Tibial nerve (tissue), 4 donors: ENCODE data around the gene NUP214. TPM values are rescaled to one million over a fixed set of nuclear protein-coding genes. Genes with fewer than 3 reads are reported as not detected.

Experiments used
- DNase-seq, 2 donors: peaks; one replicate each; pipeline ENCODE4 v3.0.0-alpha.2; 2019; ENCODE audit warnings: low spot score in 2 of 2
- H3K27ac ChIP-seq, 4 donors: fragments of 200-600 bp; sonication (generic) in 3 of 4; one replicate each; pipeline ENCODE4 v1.5.1; 2017 to 2019; ENCODE audit warnings: mild to moderate bottlenecking in 1 of 4
- H3K27me3 ChIP-seq, 2 donors: fragments of 200-600 bp; sonication (generic) in 1 of 2; one replicate each; pipeline versions ENCODE4 v1.5.1 to v1.6.0; 2017 to 2019
- H3K36me3 ChIP-seq, 3 donors: fragments of 200-600 bp; sonication (generic); one replicate each; pipeline ENCODE4 v1.5.1; 2018 to 2019
- H3K4me1 ChIP-seq, 4 donors: fragments of 200-600 bp; sonication (generic) in 3 of 4; one replicate each; pipeline ENCODE4 v1.5.1; 2017 to 2019
- H3K4me3 ChIP-seq, 4 donors: fragments of 200-600 bp; sonication (generic) in 3 of 4; one replicate each; pipeline ENCODE4 v1.5.1; 2017 to 2019; ENCODE audit warnings: mild to moderate bottlenecking in 1 of 4, moderate library complexity in 1 of 4
- H3K9me3 ChIP-seq, 4 donors: fragments of 200-600 bp; sonication (generic) in 3 of 4; one replicate each; pipeline ENCODE4 v1.5.1; 2017 to 2019
- EP300 ChIP-seq, 2 donors: sonication (generic); formaldehyde crosslinking; IDR thresholded peaks; one replicate each; pipeline ENCODE4 v1.6.1; 2017; ENCODE audit warnings: antibody characterized with exemption in 2 of 2, mild to moderate bottlenecking in 1 of 2
- POLR2A ChIP-seq, 2 donors: fragments of 450-650 bp; IDR thresholded peaks; one replicate each; pipeline ENCODE4 v1.6.1; 2017; ENCODE audit warnings: antibody characterized with exemption in 2 of 2, mild to moderate bottlenecking in 2 of 2, moderate library complexity in 2 of 2
- WGBS, 2 donors: methylation state at CpG; one replicate each; pipeline ENCODE4 v1.1.5; 2018; 5-methylcytosine and 5-hydroxymethylcytosine counted together
- total RNA-seq, 4 donors: library from RNA; depleted of rRNA; stranded (reverse); fragments of >200 nt; gene quantifications; one replicate each; pipeline ENCODE4 v1.1.0, GENCODE V29; 2016
- TF ChIP-seq, protein P1 (sequence below), 5 experiments: fragments of 200-600 bp in 3 of 5; fragments of 450-650 bp in 2 of 5; sonication (generic) in 3 of 5; IDR thresholded peaks; one replicate each; pipeline ENCODE4 v1.5.1; 2016 to 2019; ENCODE audit warnings: antibody characterized with exemption in 5 of 5, mild to moderate bottlenecking in 3 of 5, moderate library complexity in 2 of 5

Gene NUP214
- total RNA-seq, 4 donors from 2014 or later = 39.8 to 94.2 (median 70.2) TPM

- no peak for TF ChIP-seq EP300 (IDR thresholded peaks at IDR 0.05)
- TF ChIP-seq, protein P1, sequence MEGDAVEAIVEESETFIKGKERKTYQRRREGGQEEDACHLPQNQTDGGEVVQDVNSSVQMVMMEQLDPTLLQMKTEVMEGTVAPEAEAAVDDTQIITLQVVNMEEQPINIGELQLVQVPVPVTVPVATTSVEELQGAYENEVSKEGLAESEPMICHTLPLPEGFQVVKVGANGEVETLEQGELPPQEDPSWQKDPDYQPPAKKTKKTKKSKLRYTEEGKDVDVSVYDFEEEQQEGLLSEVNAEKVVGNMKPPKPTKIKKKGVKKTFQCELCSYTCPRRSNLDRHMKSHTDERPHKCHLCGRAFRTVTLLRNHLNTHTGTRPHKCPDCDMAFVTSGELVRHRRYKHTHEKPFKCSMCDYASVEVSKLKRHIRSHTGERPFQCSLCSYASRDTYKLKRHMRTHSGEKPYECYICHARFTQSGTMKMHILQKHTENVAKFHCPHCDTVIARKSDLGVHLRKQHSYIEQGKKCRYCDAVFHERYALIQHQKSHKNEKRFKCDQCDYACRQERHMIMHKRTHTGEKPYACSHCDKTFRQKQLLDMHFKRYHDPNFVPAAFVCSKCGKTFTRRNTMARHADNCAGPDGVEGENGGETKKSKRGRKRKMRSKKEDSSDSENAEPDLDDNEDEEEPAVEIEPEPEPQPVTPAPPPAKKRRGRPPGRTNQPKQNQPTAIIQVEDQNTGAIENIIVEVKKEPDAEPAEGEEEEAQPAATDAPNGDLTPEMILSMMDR (IDR thresholded peaks at IDR 0.05) = no peak
- no peak for TF ChIP-seq POLR2A (IDR thresholded peaks at IDR 0.05)
- no peak for DNase-seq
- Histone ChIP-seq H3K9me3 (no peaks in the 10 kb centered on the region), H3K27ac (no peak overlapping the region), H3K27me3 (no peaks in the 10 kb centered on the region), H3K36me3 (peaks cover 0 to 72% (median 10%) of the 10 kb centered on the region in 3 donors), H3K4me1 (no peaks in the 10 kb centered on the region), H3K4me3 (no peak overlapping the region)
- 82 to 91% methylated on average over 4 of the region's 4 CpGs for WGBS, 2 donors
Measured at GRCh38 chr9:131167936-131168335, 42.5 kb downstream of the NUP214 start.

- H3K9me3 ChIP-seq = no peaks in the 10 kb centered on the region
- no peaks in the 10 kb centered on the region for H3K4me1 ChIP-seq
- H3K27me3 ChIP-seq = no peaks in the 10 kb centered on the region
- 89 to 90% methylated on average over 7 of the region's 7 CpGs for WGBS, 2 donors
- H3K36me3 ChIP-seq = peaks cover 0 to 63% (median 6%) of the 10 kb centered on the region in 3 donors
- TF ChIP-seq EP300 (IDR thresholded peaks at IDR 0.05) (no peak), POLR2A (IDR thresholded peaks at IDR 0.05) (no peak)
- TF ChIP-seq, protein P1 (IDR thresholded peaks at IDR 0.05) = no peak
- no peak overlapping the region for H3K4me3 ChIP-seq
- no peak overlapping the region for H3K27ac ChIP-seq
- no peak for DNase-seq
Measured at GRCh38 chr9:131169563-131170240, 44.3 kb downstream of the NUP214 start.

DNA sequence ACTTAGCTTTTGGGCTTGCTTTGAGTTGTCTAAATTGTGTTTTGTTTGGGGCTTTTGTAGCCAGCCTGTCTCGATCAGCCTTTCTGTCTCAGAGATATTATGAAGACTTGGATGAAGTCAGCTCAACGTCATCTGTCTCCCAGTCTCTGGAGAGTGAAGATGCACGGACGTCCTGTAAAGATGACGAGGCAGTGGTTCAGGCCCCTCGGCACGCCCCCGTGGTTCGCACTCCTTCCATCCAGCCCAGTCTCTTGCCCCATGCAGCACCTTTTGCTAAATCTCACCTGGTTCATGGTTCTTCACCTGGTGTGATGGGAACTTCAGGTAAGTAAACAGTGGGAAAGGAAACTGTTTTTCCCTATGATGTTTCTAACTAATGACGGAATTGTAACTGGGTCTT is 48.6 kb downstream of the NUP214 start:
- Histone ChIP-seq H3K27ac (no peak overlapping the region), H3K36me3 (peaks cover 0 to 68% (median 10%) of the 10 kb centered on the region in 3 donors), H3K4me3 (no peak overlapping the region), H3K9me3 (no peaks in the 10 kb centered on the region), H3K4me1 (peaks cover 0 to 10% (median 0%) of the 10 kb centered on the region in 4 donors), H3K27me3 (no peaks in the 10 kb centered on the region)
- 95 to 97% methylated on average over 10 of the region's 10 CpGs for WGBS, 2 donors
- DNase-seq = no peak
- TF ChIP-seq POLR2A (IDR thresholded peaks at IDR 0.05) (no peak), EP300 (IDR thresholded peaks at IDR 0.05) (no peak)
- TF ChIP-seq, protein P1 (IDR thresholded peaks at IDR 0.05) = no peak

GRCh38 chr9:131174681-131175239 is 49.4 kb downstream of the NUP214 start:
- Histone ChIP-seq H3K4me3 (no peak overlapping the region), H3K36me3 (peaks cover 0 to 68% (median 10%) of the 10 kb centered on the region in 3 donors), H3K27ac (no peak overlapping the region), H3K4me1 (peaks cover 0 to 17% (median 0%) of the 10 kb centered on the region in 4 donors), H3K27me3 (no peaks in the 10 kb centered on the region), H3K9me3 (no peaks in the 10 kb centered on the region)
- no peak for DNase-seq
- WGBS, 2 donors = 96 to 97% methylated on average over 1 of the region's 1 CpG
- TF ChIP-seq POLR2A (IDR thresholded peaks at IDR 0.05) (no peak), EP300 (IDR thresholded peaks at IDR 0.05) (no peak)
- TF ChIP-seq, protein P1 (IDR thresholded peaks at IDR 0.05) = no peak

DNA sequence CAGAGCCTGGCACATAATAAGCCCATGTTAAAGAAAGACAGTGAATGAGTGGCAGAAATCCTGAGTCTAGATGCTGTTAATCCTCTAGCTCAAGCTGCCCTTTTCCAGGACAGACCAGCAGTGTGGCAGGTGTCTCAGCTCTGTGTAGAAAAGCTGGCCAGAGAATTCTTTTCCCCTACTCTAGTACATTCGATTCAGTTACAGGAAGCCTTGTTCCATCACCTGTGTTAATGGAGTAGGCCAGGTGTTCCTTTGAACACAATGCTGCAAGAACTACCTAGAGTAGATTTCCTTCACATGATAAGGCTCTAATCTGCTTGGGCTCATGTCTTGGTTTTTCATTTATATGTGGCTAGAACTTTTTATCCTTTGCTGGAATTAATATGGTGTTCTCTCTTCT is 52.5 kb downstream of the NUP214 start:
- peaks cover 0 to 18% (median 0%) of the 10 kb centered on the region in 4 donors for H3K4me1 ChIP-seq
- peaks cover 0 to 80% (median 10%) of the 10 kb centered on the region in 3 donors for H3K36me3 ChIP-seq
- TF ChIP-seq POLR2A (IDR thresholded peaks at IDR 0.05) = no peak
- TF ChIP-seq, protein P1 (IDR thresholded peaks at IDR 0.05) = no peak
- TF ChIP-seq EP300 (IDR thresholded peaks at IDR 0.05) = no peak
- DNase-seq = no peak
- WGBS, 2 donors = 84 to 94% methylated on average over 1 of the region's 1 CpG
- no peak overlapping the region for H3K27ac ChIP-seq
- no peaks in the 10 kb centered on the region for H3K27me3 ChIP-seq
- no peak overlapping the region for H3K4me3 ChIP-seq
- H3K9me3 ChIP-seq = no peaks in the 10 kb centered on the region
